ENCODE measurements around the gene CAMP. TPM values are rescaled to one million over a fixed set of nuclear protein-coding genes. Genes with fewer than 3 reads are reported as not detected.
"Not testable (repeated sequence)": the region's sequence is repeated elsewhere in the genome, so short reads cannot be mapped to it uniquely, and the experiment has no call there.

CAMP gene
- total RNA-seq, 1 experiment from 2014 or later = not detected

GRCh38 chr3:48238531-48239085, 15.3 kb downstream of the CAMP start:
- Histone ChIP-seq H3K4me3 (no peak overlapping the region), H3K36me3 (no peaks in the 10 kb centered on the region), H3K27me3 (no peaks in the 10 kb centered on the region), H3K9me3 (no peaks in the 10 kb centered on the region)
- no peak for DNase-seq

- Histone ChIP-seq H3K4me3 (peak overlapping the region; percentile 68), H3K36me3 (no peaks in the 10 kb centered on the region), H3K9me3 (no peaks in the 10 kb centered on the region), H3K27me3 (no peaks in the 10 kb centered on the region)
- no peak for DNase-seq
Observed at GRCh38 chr3:48240000-48240963, 17.0 kb downstream of the CAMP start.

GRCh38 chr3:48241796-48242455, 18.6 kb downstream of the CAMP start:
- Histone ChIP-seq H3K27me3 (no peaks in the 10 kb centered on the region), H3K4me3 (peak overlapping the region; percentile 68), H3K9me3 (no peaks in the 10 kb centered on the region), H3K36me3 (no peaks in the 10 kb centered on the region)
- no peak for DNase-seq

- no peak for DNase-seq
- H3K36me3 ChIP-seq = no peaks in the 10 kb centered on the region
- no peak overlapping the region for H3K4me3 ChIP-seq
- no peaks in the 10 kb centered on the region for H3K27me3 ChIP-seq
- H3K9me3 ChIP-seq = no peaks in the 10 kb centered on the region
Observed at GRCh38 chr3:48243886-48244285, 20.6 kb downstream of the CAMP start.

GRCh38 chr3:48244461-48244860, 21.2 kb downstream of the CAMP start:
- no peak for DNase-seq
- no peaks in the 10 kb centered on the region for H3K9me3 ChIP-seq
- no peak overlapping the region for H3K4me3 ChIP-seq
- H3K27me3 ChIP-seq = no peaks in the 10 kb centered on the region
- H3K36me3 ChIP-seq = no peaks in the 10 kb centered on the region

- no peak overlapping the region for H3K4me3 ChIP-seq
- no peaks in the 10 kb centered on the region for H3K27me3 ChIP-seq
- H3K36me3 ChIP-seq = no peaks in the 10 kb centered on the region
- no peak for DNase-seq
- no peaks in the 10 kb centered on the region for H3K9me3 ChIP-seq
Observed at GRCh38 chr3:48245136-48245535, 21.8 kb downstream of the CAMP start.

GRCh38 chr3:48247401-48247811, 24.1 kb downstream of the CAMP start:
- Histone ChIP-seq H3K9me3 (no peaks in the 10 kb centered on the region), H3K4me3 (no peak overlapping the region), H3K36me3 (no peaks in the 10 kb centered on the region), H3K27me3 (no peaks in the 10 kb centered on the region)
- no peak for DNase-seq

GRCh38 chr3:48248095-48248850, 25.0 kb downstream of the CAMP start:
- Histone ChIP-seq H3K4me3 (no peak overlapping the region), H3K27me3 (no peaks in the 10 kb centered on the region), H3K36me3 (no peaks in the 10 kb centered on the region), H3K9me3 (no peaks in the 10 kb centered on the region)
- no peak for DNase-seq

- Histone ChIP-seq H3K27me3 (no peaks in the 10 kb centered on the region), H3K9me3 (no peaks in the 10 kb centered on the region), H3K36me3 (no peaks in the 10 kb centered on the region), H3K4me3 (no peak overlapping the region)
- DNase-seq = no peak
Observed at GRCh38 chr3:48256557-48256956, 33.3 kb downstream of the CAMP start.

- H3K27me3 ChIP-seq = no peaks in the 10 kb centered on the region
- no peak overlapping the region for H3K4me3 ChIP-seq
- DNase-seq = no peak
- H3K9me3 ChIP-seq = no peaks in the 10 kb centered on the region
- H3K36me3 ChIP-seq = no peaks in the 10 kb centered on the region
Observed at GRCh38 chr3:48258530-48258929, 35.2 kb downstream of the CAMP start.

GRCh38 chr3:48267782-48268181, 44.5 kb downstream of the CAMP start:
- Histone ChIP-seq H3K4me3 (no peak overlapping the region), H3K36me3 (no peaks in the 10 kb centered on the region), H3K9me3 (no peaks in the 10 kb centered on the region), H3K27me3 (no peaks in the 10 kb centered on the region)
- no peak for DNase-seq

GRCh38 chr3:48268381-48268935, 45.2 kb downstream of the CAMP start:
- no peak for DNase-seq

GRCh38 chr3:48268936-48269561, 45.8 kb downstream of the CAMP start:
- H3K27me3 ChIP-seq = no peaks in the 10 kb centered on the region
- H3K9me3 ChIP-seq = no peaks in the 10 kb centered on the region
- H3K36me3 ChIP-seq = no peaks in the 10 kb centered on the region
- H3K4me3 ChIP-seq = no peak overlapping the region
- DNase-seq = no peak

More at GRCh38 chr3:48268381-48268935, 45.2 kb downstream of the CAMP start:
- Histone ChIP-seq H3K36me3 (no peaks in the 10 kb centered on the region), H3K4me3 (no peak overlapping the region), H3K27me3 (no peaks in the 10 kb centered on the region), H3K9me3 (no peaks in the 10 kb centered on the region)

GRCh38 chr3:48269592-48269991, 46.3 kb downstream of the CAMP start:
- DNase-seq = no peak
- H3K27me3 ChIP-seq = no peaks in the 10 kb centered on the region
- no peak overlapping the region for H3K4me3 ChIP-seq
- no peaks in the 10 kb centered on the region for H3K9me3 ChIP-seq
- H3K36me3 ChIP-seq = no peaks in the 10 kb centered on the region

- Histone ChIP-seq H3K36me3 (no peaks in the 10 kb centered on the region), H3K4me3 (no peak overlapping the region), H3K27me3 (no peaks in the 10 kb centered on the region), H3K9me3 (no peaks in the 10 kb centered on the region)
- no peak for DNase-seq
Observed at GRCh38 chr3:48270306-48270705, 47.0 kb downstream of the CAMP start.

GRCh38 chr3:48271223-48271622, 47.9 kb downstream of the CAMP start:
- H3K9me3 ChIP-seq, H3K36me3 ChIP-seq, DNase-seq, H3K4me3 ChIP-seq, H3K27me3 ChIP-seq: not testable (repeated sequence)
